ENCODE results near the gene RARS2. TPM values are rescaled to one million over a fixed set of nuclear protein-coding genes. Genes with fewer than 3 reads are reported as not detected.

The RARS2 gene
- total RNA-seq, 4 donors from 2014 or later = 32.1 to 49.2 (median 34.4) TPM

DNA sequence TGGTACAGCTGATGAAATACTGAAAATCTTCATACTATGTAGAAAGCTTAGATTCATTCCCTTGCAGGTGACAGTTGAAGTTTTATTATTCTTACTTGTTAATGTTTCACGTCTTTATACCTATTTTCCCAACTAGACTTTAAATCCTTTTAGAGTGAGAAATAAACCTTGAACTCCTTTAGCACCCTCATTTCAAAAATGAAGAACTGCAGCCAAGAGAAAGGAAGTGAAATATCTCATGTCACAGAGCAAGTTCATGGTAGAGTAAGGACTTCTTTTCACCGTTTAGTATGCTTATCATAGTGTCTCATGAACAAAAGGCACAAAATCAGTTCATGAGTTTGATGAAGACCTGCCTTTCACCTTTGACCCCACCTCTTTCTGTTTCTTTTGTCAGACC is 38.6 kb upstream of the RARS2 start:
- TF ChIP-seq, protein P1, sequence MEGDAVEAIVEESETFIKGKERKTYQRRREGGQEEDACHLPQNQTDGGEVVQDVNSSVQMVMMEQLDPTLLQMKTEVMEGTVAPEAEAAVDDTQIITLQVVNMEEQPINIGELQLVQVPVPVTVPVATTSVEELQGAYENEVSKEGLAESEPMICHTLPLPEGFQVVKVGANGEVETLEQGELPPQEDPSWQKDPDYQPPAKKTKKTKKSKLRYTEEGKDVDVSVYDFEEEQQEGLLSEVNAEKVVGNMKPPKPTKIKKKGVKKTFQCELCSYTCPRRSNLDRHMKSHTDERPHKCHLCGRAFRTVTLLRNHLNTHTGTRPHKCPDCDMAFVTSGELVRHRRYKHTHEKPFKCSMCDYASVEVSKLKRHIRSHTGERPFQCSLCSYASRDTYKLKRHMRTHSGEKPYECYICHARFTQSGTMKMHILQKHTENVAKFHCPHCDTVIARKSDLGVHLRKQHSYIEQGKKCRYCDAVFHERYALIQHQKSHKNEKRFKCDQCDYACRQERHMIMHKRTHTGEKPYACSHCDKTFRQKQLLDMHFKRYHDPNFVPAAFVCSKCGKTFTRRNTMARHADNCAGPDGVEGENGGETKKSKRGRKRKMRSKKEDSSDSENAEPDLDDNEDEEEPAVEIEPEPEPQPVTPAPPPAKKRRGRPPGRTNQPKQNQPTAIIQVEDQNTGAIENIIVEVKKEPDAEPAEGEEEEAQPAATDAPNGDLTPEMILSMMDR (IDR thresholded peaks at IDR 0.05; ENCODE audit: low read depth) = no peak

DNA sequence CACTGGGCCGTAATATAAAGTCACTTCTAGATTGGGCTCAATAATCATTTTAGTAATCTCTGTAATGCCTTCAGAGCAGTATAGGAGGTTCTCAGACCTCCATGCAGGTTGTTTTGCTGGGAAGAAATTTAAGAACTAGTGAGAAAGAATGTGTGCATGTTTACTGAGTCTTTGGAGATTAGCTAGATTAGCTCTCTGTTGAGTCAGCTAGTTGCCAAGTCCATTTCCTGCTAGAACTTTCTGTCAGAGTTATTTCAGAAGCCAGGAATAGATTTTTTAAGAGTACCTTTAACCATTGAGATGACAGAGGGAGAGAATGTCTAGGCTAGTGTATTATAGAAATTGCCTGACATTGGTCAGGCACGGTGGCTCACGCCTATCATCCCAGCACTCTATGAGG is 33.5 kb upstream of the RARS2 start:
- TF ChIP-seq, protein P1 (IDR thresholded peaks at IDR 0.05; ENCODE audit: low read depth) = no peak

DNA sequence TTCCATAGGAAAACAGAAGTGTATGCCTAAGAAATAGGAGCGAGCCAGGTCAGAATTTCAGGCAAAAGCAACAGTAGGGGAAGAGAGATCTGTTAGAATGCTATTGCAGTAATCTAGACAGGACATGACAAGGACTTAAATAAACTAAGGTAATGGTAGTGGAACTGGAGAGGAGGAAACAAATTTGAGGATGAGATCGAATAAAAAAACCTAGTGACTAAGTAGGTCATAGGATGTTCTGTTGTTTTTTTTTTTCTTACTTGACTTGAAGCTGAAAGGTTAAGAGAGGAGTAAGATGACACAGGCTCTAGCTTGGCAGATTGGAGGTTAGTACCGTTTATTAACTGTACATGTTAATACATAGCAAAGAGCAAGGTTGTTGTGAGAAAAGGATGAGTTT is 28.7 kb upstream of the RARS2 start:
- TF ChIP-seq, protein P1 (IDR thresholded peaks at IDR 0.05; ENCODE audit: low read depth) = no peak

DNA sequence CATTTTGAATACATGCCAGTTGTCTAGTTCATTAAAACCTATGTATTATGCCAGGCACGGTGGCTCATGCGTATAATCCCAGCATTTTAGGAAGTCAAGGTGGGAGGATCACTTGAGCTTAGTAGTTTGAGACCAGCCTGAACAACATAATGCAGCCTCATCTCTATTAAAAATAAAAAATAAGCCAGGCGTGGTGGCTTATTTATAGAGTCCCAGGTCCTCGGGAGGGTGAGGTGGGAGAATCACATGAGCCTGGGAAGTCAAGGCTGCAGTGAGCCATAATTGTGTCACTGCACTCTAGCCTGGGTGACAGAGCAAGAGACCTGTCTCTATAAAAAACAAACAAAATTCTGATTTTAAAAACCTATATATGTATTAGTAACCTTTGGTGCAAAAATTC is 27.6 kb upstream of the RARS2 start:
- TF ChIP-seq, protein P1 (IDR thresholded peaks at IDR 0.05; ENCODE audit: low read depth) = no peak

DNA sequence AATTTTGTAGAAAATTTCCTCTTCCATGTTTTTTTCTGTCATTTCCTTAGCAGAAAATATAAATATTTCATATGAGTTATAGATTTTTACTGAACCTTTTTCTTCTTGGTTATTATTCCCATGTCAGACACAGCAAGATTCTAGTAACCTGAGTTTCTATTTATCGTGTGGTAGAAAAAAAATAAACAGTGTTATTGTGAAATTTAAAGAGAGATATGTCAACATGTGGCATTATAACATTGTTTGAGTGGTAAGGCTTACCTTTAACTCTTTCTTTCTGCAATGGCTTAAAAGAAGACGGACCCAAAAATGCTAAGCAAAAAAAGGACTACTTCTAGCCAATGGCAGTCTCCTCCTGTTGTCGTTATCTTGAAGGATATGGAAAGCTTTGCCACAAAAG is 19.0 kb upstream of the RARS2 start:
- TF ChIP-seq, protein P1 (IDR thresholded peaks at IDR 0.05; ENCODE audit: low read depth) = no peak

DNA sequence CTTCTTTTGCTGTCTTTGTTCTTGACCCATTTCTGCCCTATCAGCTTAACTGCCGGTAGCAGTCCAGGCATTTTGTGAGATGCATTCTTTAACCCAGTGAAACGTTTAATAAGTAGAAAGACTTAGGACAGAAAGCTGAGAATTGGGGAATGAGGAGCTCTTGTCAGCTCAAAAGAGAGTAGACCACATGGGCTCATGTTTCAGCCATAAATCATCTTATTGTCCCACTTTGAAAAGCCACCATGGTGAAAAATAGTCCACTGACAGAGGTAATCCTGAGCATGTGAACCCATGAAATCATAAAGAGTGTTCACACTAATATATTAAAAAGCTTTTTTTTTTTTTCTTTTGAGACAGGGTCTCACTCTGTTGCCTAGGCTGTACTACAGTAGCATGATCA is 16.4 kb upstream of the RARS2 start:
- TF ChIP-seq, protein P1 (IDR thresholded peaks at IDR 0.05; ENCODE audit: low read depth) = no peak

DNA sequence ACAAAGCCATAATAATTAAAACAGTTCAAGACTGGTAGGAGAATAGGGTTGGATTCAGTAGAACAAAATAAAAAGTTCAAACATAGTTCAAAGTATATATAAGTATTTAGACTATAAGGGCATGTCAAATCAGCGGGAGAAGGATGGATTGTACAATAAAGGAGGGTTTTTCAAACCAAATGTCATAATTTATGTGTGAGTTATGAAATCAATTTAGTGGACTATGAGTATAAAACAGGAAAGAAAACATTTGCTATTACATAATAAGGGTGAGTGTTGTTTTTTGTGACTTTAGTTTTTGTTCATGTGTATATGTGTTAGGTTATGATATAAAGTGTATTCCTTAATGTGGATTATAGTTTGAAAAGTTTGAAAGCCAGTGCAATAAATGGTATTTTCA is 10.8 kb upstream of the RARS2 start:
- TF ChIP-seq, protein P1 (IDR thresholded peaks at IDR 0.05; ENCODE audit: low read depth) = no peak

Data from subcutaneous adipose tissue (tissue), 4 donors.